Activated CD8-positive, alpha-beta memory T cell treated with anti-CD3 and anti-CD28 coated beads for 4 hours (primary cell): ENCODE data around the gene COG5.
"Not testable (repeated sequence)": the region's sequence is repeated elsewhere in the genome, so short reads cannot be mapped to it uniquely, and the experiment has no call there.

Source experiments
- DNase-seq, 2 donors: peaks; one replicate each; pipeline ENCODE4 v3.0.0-alpha.2; 2020; ENCODE audit warnings: low read depth in 2 of 2

COG5 gene

DNA sequence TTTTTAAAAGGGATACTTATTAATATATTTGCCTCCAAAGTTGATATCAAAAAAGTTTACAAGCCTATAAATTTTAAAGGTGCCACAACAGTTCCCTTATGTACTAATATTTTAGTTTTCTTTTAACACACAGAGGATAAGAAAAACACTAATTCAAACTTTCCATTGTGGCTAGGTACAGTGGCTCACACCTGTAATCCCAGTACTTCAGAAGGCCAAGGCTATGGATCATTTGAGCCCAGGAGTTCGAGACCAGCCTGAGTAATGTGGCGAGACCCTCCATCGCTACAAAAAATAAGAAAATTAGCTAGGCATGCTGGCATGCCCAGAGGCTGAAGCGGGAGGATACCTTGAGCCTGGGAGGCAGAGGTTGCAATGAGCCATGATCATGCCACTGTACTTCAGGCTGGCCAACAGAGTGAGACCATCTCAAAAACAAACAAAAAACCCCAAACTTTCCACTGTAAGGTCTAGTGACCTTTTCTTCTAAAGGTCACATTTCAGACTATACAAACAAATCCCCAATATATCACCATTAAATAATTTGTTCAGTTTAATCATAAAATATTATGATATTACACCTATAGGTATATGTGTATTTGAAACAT lies 287.4 kb downstream of the COG5 start:
- DNase-seq, result no peak

DNA sequence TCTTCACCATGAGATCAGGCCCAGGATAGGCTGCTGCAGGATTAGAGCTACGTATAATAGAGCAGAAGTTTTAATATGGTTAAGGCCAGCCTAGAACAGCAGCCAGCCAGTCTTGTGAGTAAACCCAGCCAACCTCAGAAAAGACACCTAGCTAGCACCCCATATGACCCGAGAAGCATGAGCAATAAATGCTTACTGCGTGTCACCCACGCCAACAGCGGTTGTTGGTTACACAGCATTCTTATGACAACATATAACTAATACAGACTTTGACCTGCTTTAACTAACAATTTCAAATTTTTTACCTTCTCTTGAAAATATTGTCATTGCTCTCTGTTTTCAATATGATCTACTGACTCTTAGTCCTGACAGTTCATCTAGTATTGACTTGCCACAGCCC lies 289.2 kb downstream of the COG5 start:
- no peak for DNase-seq

DNA sequence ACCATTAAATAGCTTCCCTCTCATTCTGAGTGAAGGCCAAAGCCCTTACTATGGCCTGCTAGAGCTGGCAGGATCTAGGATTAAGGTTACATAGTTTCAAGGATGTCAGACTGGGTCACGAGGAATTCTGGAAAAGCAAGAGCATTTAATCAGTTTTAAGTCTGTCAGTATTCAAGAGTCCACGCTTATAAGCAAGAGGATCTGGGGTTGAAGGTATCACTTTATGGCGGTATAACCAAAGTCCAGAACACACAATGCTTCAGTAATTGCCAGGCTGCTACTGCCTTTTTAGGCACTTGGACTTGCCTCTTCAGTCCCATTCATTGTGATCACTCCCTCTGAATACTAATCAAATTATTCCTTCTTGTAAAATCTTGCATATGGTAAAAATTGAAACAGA lies 293.9 kb downstream of the COG5 start:
- no peak for DNase-seq

DNA sequence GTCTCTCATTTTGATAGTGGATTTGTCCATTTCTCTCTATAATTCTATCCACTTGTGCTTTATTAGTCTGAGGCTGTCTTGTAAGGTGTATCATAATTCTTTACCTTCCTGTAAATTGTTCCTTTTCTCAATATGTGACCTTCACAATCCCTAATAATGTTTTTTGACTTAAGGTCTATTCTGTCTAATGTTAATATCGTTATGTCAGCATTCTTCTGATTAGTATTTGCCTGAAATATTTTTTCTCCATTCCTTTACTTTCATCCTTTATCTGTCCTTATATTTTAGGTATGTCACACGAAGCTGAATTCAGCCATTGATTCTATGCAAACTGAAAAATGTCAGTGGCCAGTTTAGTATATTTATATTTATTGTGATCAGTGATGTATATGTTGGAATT lies 295.1 kb downstream of the COG5 start:
- DNase-seq, result no peak

DNA sequence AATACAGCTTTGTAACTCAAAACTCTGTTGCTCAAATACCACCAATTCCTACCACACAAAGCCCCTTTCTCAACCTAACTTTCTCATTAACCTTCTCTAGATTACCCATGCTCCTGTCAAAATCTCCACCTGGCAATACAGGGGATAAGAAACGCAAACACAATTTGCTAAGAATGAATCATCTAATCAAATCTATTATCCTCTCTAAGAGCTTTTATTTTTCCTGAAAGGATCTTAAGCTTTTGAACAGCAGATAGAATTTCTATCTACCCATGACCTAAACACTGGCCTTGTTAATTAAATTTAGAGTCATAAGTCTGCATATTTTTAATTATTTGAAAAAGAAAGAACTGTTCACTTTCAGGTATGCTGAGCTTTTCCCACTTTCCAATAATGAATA lies 296.6 kb downstream of the COG5 start:
- DNase-seq, result no peak

DNA sequence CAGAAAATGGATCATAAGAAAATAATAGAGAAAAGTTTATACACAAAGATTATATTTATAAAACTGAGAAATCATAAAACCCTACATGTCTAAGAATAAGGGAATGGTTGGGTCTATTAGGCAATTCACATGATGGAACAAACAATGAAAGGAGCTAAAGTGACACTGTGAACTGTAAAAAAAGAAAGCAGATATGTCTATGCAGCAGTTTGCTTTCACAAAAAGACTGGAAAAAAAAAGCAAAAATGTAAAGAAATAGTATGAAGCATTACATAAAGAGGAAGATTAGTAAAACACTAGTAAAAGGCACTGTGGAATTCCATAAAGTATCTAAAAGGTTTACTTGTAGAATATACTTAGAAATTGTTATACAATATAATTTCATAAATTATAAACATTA lies 299.0 kb downstream of the COG5 start:
- no peak for DNase-seq

DNA sequence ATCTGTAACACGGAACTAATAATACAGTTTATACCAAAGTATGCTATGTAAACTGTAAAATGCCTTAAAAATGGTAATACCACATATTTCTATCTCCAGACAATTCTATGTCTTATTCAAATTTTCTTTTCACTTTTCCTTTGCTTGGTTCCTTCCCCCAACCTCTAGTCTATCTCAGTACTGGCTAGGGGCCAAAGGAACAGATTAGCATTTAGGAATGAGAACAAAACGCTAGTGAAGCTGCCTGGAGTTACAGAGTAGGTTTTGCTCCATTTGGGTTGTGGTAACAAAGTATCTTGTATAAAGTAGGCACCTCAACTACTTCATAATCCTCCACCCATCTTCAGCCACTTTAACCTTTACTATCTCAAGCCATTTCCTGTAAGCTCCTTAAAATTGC lies 300.9 kb downstream of the COG5 start:
- no peak for DNase-seq

DNA sequence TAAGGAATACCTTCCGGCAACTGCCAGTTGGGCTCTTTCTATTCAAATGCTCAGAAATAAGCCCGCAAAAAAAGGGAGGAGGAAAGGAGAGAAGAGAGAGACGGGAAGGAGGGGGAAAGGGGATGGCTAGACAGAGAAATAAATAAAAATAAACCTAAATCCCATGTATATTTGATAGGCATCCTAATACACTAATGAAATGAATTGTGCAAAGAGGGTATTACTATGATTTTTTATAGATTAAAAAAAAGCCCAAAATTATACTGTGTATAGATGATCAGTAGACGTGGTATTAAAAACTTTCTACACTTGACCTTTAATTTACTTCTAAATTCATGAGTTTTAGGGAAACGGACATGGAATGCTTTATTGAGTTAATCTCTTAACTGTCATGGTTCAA lies 305.0 kb downstream of the COG5 start:
- DNase-seq, result no peak

DNA sequence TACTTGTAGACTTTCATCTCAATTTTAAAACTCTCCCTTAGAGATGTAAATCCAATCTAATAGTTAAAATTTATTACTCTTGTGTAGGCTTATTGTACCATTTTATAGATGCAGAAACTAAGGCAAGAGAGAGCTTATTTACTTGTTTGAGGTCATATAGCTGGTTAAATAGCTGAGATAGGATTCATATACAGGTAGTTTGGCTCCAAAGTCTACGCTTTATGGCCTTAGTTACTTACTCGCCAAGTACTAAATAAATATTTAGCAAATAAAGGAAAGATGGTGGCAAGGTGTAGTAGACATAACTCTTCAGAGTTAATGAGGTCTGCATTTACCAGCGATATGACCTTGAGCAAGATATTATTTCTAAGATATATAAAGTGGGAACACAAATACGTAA lies 308.1 kb downstream of the COG5 start:
- DNase-seq, result no peak

DNA sequence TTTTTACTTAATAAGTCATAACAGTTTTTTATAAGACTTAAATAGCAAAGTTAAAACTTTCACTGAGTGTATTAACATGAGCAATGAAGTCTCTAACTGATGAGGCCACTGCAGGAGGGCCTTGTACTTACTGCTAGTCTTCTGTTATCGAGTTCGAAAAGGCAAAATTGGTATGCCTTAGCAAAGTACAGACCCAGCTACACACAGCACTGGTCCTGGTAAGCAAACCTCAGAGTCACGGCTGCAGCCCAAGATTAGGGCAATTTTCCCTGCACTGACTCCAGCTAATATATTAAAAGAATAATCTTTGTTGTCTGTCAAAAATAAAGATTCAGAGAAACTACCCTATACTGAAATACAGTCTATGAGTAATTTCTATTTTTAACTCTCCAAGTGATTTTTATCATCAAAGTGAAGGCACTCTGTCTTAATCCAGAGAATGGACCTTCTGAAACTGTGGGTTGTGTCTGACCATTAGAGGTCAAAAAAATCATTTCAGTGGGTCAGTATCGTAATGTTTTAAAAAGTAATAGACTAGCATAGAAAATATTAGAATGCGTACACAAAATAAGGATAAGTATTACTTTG lies 309.2 kb downstream of the COG5 start:
- no peak for DNase-seq

DNA sequence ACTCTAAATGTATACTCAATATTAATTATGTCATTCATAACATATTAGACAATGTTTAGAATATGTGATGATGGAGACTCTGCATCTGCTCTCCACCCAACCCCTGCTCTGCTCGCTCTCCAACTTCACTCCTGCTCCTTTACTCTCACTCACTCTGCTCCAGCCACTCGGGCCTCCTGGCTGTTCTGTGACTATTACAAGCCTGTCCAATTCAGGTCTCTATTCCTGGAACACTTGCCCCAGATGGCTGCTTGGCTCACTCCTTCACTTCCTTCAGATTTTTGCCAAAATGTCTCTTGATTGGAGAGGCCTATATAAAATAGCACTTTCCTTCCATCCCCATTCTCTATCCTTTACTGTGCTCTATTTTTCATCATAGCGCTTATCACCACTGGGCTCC lies 310.1 kb downstream of the COG5 start:
- DNase-seq, result no peak

DNA sequence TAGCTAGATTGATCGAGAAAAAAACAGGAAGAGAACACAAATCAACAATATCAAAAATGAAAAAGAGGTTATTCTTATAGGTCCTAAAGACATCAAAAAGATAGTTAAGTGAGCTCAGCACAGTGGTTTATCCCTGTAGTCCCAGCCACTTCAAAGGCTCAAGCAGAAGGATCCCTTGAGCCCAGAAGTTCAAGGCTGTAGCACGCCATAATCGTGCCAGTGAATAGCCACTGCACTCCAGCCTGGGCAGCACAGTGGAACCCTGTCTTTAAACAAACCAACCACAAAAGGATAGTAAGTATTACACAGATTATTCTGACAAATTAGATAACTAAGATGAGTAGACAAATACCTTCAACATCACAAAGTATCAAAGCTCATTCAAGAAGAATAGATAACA lies 311.8 kb downstream of the COG5 start:
- no peak for DNase-seq

DNA sequence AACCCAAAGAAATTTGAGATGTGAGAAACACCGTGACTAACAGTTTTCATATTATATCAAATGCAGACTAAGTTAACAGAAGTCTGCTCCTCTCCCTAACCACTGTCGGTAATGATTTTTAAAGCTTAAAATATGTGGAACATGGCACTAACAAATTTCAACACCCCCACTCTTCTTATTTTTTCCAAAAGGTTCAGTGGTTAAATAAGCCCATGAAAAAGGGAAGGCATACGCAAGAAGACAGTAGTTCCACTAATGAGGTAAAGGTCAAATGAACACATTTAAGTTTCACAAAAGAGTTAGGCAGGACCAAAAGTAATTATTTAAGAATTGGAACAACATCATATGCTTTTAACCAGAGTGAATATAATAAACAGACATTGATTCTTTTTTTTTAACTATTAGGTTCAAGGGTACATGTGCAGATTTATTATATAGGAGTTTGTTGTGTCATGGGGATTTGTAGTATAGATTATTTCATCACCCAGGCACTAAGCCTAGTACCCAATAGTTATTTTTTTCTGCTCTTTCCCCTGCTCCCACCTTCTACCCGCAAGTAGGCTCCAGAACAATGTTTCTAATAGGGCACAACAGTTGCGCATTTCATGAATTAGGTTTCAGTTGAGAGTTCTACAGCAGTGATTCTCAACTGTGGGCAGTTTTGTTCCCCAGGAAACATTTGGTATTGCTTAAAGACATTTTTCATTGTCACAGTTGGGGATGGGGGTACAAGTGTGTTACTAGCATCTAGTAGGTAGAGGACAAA lies 315.0 kb downstream of the COG5 start:
- no peak for DNase-seq

DNA sequence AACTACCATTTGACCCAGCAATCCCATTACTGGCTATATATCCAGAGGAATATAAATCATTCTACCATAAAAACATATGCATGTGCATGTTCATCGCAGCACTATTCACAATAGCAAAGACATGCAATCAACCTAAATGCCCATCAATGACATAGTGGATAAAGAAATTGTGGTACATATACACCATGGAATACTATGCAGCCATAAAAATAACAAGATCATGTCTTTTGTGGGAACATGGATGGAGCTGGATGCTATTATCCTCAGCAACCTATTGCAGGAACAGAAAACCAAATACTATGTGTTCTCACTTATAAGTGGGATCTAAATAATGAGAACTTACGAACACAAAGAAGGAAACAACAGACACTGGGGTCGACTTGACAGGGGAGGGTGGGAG lies 316.9 kb downstream of the COG5 start:
- DNase-seq, result not testable (repeated sequence)

DNA sequence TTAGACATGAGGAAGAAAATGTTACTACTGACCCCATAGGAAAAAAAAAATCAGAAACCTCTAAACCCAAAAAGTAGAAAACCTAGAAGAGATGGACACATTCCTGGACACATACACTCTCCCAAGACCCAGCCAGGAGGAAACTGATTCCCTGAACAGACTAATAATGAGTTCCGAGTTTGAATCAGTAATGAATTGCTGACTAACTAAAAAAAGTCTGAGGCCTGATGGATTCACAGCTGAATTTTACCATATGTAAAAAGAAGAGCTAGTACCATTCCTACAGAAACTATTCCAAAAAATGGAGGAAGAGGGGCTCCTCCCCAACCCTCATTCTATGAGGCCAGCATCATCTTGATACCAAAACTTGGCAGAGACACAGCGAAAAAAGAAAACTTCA lies 319.1 kb downstream of the COG5 start:
- no peak for DNase-seq

DNA sequence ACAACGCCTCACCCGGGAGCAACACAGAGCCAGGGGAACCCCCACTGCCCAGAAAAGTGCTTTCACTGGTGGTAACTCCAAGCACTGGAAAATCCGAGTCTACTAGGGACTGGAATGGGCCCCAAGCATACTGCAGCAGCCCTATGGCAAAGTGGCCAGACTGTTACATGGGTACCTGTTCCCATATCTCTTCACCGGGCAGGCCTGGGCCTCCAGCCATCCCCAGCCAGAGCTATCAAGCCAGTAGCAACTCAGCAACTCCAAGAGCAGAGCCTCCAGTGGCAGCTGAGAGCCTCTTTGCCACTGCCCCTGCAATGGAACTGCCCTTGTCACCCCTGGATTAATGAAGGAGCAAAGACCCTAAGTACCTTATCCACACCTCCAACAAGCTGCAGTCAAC lies 321.5 kb downstream of the COG5 start:
- DNase-seq, result no peak

DNA sequence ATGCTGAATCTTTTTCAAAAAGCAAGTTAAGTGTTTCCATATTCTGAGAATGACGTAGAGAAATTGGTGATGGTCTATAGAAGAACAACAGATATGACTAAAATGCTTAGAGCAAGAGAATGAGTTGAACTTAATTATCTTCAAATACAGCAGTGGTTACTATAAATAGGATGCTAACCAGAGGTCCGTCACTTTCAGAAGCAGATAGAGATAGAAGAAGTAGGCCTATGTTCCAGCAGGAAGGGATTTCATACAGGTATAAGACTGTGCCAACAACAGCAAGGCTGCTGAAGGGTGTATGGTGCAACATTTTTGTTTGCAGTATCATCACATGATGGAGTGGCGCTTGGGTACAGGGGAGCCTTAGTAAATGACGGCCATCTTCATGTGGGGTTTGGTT lies 326.3 kb downstream of the COG5 start:
- no peak for DNase-seq

DNA sequence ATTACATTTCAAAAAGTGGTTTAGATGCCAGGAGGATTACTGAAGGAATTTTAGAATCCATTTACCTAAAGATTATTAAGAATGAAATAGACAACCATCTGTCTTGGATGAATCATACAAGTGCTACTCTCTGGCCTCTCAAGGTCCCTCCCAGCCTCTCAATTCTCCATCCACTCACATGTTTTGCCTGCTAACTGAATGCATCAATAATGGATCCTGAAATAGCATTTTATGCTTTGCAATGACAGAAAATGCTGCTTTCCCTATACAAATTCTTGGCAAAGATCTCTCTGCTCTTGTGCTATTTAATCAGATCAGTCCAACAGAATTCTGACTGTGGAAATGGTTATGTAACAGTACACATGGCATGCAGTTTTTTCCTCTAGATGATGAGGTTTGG lies 326.9 kb downstream of the COG5 start:
- no peak for DNase-seq

DNA sequence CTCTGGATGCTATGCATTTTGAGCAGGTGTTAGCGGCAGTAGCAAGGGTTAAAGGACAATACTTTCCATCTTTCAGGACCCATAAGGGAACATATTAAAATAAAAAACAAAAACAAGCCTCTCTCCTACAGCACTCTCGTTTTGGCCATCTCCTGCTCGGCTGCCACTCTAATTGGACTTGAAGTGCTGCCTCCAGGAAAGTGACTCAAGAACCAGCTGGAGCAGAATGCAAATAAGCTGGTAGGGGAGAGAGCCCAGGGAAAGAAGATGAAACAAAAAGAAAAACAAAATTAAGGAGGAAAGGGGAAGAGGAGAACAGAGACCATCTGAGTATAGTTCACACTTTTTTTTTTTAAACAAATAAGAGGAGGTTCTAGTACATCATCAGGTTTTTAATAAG lies 329.3 kb downstream of the COG5 start:
- DNase-seq, result no peak

DNA sequence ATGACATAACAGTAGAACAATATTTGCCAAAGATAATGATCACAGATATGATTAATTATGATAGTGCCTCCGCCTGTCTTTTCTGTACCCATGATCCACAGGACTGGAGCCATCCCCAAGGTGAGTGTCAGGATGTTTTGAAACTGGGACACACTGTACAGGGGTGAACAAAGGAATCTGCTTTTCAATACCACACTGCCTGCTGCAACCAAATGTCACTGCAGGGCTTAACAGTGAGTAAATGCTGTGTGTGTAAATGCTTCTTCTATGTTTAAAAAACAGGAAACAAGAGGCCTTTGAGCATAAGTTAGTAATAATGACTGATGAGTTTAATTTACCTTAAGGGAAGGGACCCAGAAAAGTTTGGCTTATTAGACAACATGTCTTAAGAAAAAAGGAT lies 329.7 kb downstream of the COG5 start:
- DNase-seq, result no peak

DNA sequence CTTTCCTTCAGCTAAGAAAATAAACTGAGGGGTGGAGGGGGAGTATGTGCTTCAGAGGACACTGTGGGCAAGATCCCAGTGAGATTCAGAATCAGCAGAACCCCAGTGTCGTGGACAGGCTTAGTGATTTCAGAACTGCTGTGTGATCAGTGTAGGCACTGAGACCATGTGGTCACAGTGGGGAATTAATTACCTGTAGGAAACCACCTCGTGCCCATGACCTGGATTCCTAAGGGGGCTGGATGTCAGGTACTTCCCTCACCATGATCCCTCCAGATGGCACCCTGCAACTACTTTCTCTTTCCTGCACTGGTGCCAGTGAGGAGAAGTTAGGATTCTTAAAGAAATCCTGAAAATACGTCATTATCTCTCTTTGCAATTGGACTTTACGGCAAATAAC lies 330.5 kb downstream of the COG5 start:
- no peak for DNase-seq

DNA sequence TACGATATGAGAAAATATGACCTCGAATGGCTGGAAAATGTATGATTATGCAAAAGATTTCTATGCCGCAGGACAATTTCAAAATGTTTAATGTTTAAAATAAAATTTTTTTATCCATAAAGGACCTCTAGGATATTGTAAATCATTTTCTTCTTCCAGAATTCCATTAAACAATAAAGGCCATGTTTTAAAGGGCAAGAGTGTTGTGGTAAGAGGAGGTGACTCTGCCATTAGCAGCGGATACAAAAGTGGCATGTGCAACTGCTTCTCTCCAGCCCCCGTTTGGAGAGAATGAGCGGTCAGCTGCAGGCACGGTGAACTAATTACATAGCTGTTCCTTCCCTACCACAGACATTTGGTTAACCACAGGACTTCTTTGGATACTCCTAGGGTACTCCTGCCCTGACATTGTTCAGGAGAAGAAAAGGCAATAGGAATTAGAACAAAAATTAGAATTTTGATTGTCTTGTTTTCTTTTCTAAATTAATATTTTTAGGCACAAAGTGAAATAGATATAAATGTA lies 331.1 kb downstream of the COG5 start:
- no peak for DNase-seq

DNA sequence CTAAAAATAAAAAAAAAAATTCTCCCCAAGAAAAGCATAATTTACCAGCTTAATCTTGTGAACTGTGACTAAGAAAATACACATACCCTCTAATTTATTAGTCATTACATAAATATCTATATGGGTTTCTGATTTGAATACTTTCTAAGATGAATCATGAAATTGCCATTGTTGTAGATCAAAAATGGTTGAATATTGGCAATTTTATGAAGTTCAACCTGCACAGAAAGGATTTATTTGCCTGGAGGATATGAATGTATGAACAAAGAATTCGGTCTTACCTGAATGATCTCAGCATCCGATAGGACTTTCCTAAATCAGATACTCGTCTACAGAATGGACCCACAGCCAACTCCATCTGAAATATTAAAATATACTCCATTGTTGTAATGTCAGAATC lies 333.4 kb downstream of the COG5 start:
- no peak for DNase-seq
